Measurements from ENCODE around the gene DCAF10.

DCAF10 gene

DNA sequence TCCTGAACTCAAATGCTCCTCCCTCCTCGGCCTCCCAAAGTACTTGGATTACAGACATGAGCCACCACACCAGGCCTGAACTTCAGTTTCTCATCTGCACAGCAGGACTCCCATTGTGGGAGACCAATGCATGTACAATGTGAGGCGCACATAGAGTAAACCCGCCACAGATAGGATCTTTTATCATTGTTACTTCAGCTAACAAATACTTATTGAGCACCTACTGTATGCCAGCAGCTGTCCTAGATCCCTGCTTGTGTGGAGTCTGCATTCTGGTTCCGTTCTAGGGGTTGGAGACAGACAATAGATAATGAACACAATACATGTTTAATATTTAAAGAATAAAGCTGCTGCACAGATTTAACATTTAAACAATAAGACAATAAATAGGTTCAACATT is 109.7 kb downstream of the DCAF10 start:
- no peak for DNase-seq

DNA sequence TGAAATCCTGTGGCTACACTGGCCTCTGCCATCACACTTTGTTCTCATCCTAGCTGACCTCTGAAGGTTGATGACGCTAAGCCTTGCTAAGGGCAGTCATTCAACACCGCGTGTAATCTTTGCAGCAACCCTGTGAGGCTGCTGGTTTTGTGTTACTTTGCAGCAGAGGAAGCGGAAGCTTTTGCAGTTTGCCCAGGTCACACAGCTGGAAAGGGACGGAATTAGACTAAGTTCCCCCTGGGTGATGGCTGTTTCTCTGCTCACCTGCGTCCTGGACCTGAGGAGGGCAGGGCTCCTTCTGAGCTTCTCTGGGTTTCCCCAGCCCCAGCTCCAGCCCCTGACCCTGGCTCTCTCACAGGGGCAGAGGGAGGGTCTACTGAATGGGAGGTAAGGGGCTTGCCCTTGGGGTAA is 110.7 kb downstream of the DCAF10 start:
- no peak for DNase-seq

DNA sequence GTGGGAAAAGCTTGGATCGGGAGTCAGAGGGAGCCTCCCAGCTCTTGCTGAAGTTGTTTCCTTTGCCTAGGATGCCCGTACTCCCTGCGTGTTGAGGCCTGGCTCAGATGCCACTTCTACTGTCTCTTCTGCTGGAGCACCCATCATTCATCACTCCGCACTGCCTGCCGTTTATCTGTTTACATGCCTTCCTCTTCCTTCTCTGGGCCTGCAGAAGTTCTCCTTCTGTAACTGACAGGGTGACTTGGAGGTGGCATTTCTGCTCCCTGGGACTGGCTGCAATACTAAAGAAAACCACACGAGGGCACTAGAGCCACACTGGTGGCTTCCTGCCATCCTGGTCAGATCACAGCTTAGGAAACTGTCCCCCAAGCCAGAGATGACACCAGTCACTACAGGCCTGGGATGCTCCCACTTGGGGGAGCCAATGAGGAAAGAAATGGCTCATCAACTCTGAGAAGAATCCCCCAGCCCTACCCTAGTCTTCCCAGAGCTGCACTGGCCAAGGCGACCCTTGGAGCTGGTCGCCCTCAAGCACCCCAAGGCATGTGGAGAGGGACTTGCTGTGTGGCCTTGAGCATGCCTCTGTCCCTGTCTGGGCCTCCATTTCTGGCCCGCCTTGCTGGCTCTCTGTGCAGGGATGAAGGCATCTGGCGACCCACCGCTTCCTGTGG is 113.0 kb downstream of the DCAF10 start:
- peak; percentile 67 for DNase-seq

DNA sequence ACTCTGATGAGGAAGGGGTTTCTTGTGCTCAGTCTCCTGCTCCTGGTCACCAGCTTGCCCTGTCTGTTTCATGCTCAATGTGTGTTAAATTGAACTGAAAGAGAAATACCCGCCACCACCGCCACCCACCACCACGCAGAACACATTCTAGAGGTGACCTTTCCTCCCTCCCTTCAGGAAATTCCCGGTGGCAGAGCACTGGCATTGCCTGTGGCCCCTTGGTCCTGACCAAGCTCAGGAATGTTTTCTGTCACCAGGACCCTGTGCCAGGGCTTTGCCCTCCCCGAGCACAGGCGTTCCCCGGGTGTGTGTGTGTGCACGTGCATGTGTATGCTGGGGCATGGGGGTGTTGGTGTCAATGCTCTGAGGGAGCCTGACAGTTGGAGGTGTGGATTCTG is 113.6 kb downstream of the DCAF10 start:
- DNase-seq, result no peak

DNA sequence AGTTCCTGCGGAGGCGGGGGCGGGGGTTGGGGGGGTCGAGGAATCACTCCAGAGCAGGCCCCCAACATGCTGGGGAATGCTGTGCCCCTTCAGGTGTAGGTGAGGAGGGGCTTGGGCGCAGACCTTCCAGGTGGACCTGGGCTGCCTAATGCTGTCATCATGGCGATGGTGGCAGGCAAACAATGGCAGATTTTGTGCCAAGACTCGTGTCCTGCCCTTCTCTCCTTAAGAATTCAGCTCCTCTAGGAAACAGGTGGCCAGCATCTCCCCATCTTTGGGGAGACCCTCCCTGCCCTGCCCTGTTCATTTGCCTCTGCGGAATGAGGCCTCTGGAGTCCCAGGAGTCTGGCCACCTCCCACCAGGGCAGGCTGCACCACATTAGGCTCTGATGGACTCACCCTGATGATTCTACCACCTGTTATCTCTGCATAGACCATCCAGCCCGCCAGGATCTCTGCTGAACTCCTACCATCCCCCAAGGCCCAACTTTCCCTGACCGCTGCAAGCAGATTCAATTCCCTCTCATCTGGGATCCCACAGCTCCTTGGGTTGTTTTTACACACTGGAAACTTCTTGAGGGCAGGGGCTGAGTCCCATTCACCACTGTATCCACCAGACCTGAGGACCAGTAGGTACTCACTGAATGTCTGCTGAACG is 114.2 kb downstream of the DCAF10 start:
- DNase-seq, result no peak

DNA sequence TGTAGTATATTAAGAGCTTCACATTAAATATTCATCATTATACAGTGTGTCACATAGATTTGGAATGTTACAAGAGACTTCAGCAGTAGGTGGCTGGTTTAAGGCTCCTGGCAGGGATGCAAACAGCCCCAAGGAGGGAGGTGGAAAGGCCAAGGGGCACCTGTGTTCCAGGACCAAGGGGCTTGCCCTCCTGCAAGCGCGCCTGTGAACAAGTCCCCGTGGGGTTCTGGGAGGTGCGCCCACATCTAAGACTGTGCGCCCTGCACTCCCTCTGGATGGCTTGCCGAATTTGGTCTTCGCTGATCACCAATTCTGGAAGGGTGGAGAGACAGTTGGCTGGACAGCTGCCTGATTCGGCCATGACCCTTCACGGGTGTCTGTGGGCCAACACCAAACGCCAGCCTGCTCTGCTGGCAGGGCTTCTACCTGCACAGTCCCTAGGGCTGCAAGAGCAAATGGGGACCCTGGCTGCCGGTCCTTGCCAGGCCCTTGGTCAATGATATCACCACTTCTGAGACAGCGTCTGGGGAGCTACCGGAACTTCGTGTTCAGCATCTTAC is 115.4 kb downstream of the DCAF10 start:
- no peak for DNase-seq

DNA sequence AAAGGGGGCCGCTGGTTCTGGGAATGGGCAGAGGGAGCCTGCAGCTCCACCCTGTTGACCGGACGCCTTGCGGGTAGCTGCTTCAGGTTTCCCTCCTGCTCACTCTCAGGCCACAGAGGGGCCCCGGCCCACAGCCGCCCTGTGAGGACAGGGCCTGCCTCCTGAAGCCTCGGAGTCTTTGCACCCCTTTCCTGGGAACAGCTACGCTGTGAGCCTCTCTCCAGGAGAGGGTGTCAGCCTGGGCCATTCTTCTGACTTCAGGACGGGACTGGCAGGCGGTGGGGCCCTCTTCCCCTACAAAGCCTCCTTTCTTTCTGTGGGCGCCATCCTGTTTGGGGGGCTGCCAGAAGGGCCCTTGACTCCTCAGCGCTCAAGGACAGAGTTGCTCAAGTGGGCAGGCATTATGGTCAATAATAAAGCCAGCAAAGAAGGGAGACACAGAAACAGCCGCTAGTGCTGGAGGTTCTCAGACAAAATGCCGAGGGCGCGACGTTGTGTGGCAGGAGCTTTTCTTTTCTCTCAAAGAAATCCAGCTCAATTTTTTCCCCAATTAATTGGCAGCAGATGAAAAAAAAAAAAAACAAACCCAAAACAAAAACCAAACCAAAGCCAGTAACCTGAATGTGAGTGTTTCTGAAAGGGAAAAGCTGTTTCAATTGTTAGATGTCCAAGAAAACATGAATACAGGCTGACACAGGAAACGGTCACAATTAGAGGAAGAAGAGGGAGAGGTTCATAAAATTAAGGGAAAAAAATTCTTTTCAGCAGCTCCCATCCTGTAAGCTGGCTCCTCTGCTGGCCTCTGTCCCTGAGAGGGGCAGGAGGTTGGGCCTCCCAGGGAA is 116.1 kb downstream of the DCAF10 start:
- DNase-seq, result no peak
